ENCODE data around the gene VSTM2L. TPM values are rescaled to one million over a fixed set of nuclear protein-coding genes. Genes with fewer than 3 reads are reported as not detected.

VSTM2L gene
- total and polyA plus RNA-seq, 9 of the 15 experiments (the other 6 are each of a cell fraction or from before 2014, with no cell fraction given), result not detected

GRCh38 chr20:37875460-37876175, 27.3 kb upstream of the VSTM2L start:
- Histone ChIP-seq H3K27ac (ENCODE audit: extremely low read depth, low read depth, low read length) (no peak overlapping the region), H2AFZ (ENCODE audit: low read depth, low read length) (no peak overlapping the region), H3K4me1 (replicated peaks in 1 of 2; ENCODE audit: control insufficient read depth in 2 of 2, insufficient read depth in 2 of 2, low read length in 2 of 2) (peaks cover under 1 to 2% of the 10 kb centered on the region in 2 experiments; a peak in 2 of 5 replicates), H4K20me1 (replicated peaks; ENCODE audit: control insufficient read depth, insufficient read depth, low read length) (0 out of 2 replicates have a peak, but pooled peaks cover 13% of the 10 kb centered on the region), H3K9me3 (replicated peaks; ENCODE audit: control insufficient read depth, insufficient read depth, low read depth, low read length) (no peaks in the 10 kb centered on the region), H3K27me3 (ENCODE audit: control insufficient read depth in 2 of 2, insufficient read depth in 2 of 2, low read length in 2 of 2) (peaks cover 2 to 22% of the 10 kb centered on the region in 2 experiments; a peak in 4 of 5 replicates), H3K79me2 (ENCODE audit: control insufficient read depth, insufficient read depth, low read length) (no peaks in the 10 kb centered on the region), H3K9ac (ENCODE audit: insufficient read depth in 1 of 2, low read depth in 2 of 2, low read length in 2 of 2) (no peak overlapping the region), H3K9me1 (ENCODE audit: control insufficient read depth, insufficient read depth, low read length) (no peaks in the 10 kb centered on the region), H3K36me3 (ENCODE audit: control insufficient read depth, insufficient read depth, low read length) (peaks cover 2% of the 10 kb centered on the region; the same call in 1 of the 3 replicates), H3K4me3 (no peak overlapping the region), H3K4me2 (ENCODE audit: insufficient read depth, low read length) (no peak overlapping the region)
- 46% methylated on average over 24 of the region's 24 CpGs for WGBS (ENCODE audit: insufficient coverage, low coverage, missing lambda C conversion rate)
- BruUV-seq (replicated peaks), result no TSS peak
- ATAC-seq (no peak), FAIRE-seq (no peak), DNase-seq (ENCODE audit: extremely low read depth in 1 of 4, low spot score in 3 of 4) (no peak)
- in situ Hi-C loops (cut with MboI) (no loop called here), intact Hi-C loops (cut with micrococcal nuclease) (no loop called here)
- CTCF ChIA-PET (ENCODE audit: low intra/inter-chr PET ratio), result no interaction called here
- POLR2A ChIA-PET, result no interaction called here
- TF ChIP-seq CEBPZ (IDR thresholded peaks at IDR 0.05; ENCODE audit: borderline replicate concordance, low read depth, low read length) (no peak), TEAD2 (tag; IDR thresholded peaks at IDR 0.05) (no peak), CHD7 (IDR thresholded peaks at IDR 0.05; ENCODE audit: low read depth, low read length) (no peak), HOMEZ (CRISPR knock-in tag; IDR thresholded peaks at IDR 0.05) (no peak)

All from K562 (cell line).